HepG2 (cell line): ENCODE results near the gene CSNK1D. TPM values are rescaled to one million over a fixed set of nuclear protein-coding genes. Genes with fewer than 3 reads are reported as not detected.

Experiments used
- ATF4 ChIP-seq, 2 experiments: fragments of 450-650 bp in 1 of 2; sonication (generic) in 1 of 2; formaldehyde crosslinking; IDR thresholded peaks; 2 replicates each; pipeline versions ENCODE4 v1.5.0 to v1.8.0; 2020 to 2022; ENCODE audit warnings: mild to moderate bottlenecking in 1 of 2, missing genetic modification reagents in 1 of 2
- DMTF1 ChIP-seq: sonication (generic); formaldehyde crosslinking; IDR thresholded peaks from 2 replicates; pipeline ENCODE4 v1.4.0; 2020; ENCODE audit warnings: mild to moderate bottlenecking, missing genetic modification reagents
- HMGA1 ChIP-seq: sonication (generic); formaldehyde crosslinking; conservative IDR thresholded peaks from 2 replicates; pipeline ENCODE4 v1.4.0; 2020; ENCODE audit warnings: missing genetic modification reagents
- HMGXB3 ChIP-seq: sonication (generic); formaldehyde crosslinking; IDR thresholded peaks from 2 replicates; pipeline ENCODE4 v1.4.0; 2020; ENCODE audit warnings: missing genetic modification reagents, borderline replicate concordance
- JUND ChIP-seq: sonication (generic); formaldehyde crosslinking; IDR thresholded peaks from 2 replicates; pipeline ENCODE4 v1.8.0; 2022; ENCODE audit warnings: mild to moderate bottlenecking, missing genetic modification reagents
- KAT7 ChIP-seq: IDR thresholded peaks from 2 replicates; pipeline ENCODE4 v1.6.1; 2018; ENCODE audit warnings: borderline replicate concordance, missing compliant biosample characterization
- MAFF ChIP-seq: IDR thresholded peaks from 2 replicates; pipeline ENCODE4 v1.6.1; 2011; ENCODE audit warnings: low read depth, low read length, improper control_type of control experiment
- NFATC3 ChIP-seq: sonication (generic); formaldehyde crosslinking; IDR thresholded peaks from 2 replicates; pipeline ENCODE4 v1.5.1; 2020; ENCODE audit warnings: mild to moderate bottlenecking, missing genetic modification reagents
- TEF ChIP-seq: sonication (generic); formaldehyde crosslinking; IDR thresholded peaks from 2 replicates; pipeline ENCODE4 v1.5.0; 2020; ENCODE audit warnings: missing genetic modification reagents
- ZBTB37 ChIP-seq: sonication (generic); formaldehyde crosslinking; IDR thresholded peaks from 2 replicates; pipeline ENCODE4 v1.4.0; 2020; ENCODE audit warnings: mild to moderate bottlenecking, missing genetic modification reagents
- ZFX ChIP-seq: sonication (generic); formaldehyde crosslinking; IDR thresholded peaks from 2 replicates; pipeline ENCODE4 v1.4.0; 2020; ENCODE audit warnings: mild to moderate bottlenecking, low read depth, missing genetic modification reagents, moderate library complexity
- ZNF263 ChIP-seq: sonication (generic); formaldehyde crosslinking; IDR thresholded peaks from 2 replicates; pipeline ENCODE4 v1.4.0; 2020; ENCODE audit warnings: missing genetic modification reagents
- ZNF670 ChIP-seq: sonication (generic); formaldehyde crosslinking; IDR thresholded peaks from 2 replicates; pipeline ENCODE4 v1.8.0; 2022; ENCODE audit warnings: mild to moderate bottlenecking, missing genetic modification reagents, borderline replicate concordance
- ZUFSP ChIP-seq: sonication (generic); formaldehyde crosslinking; IDR thresholded peaks from 2 replicates; pipeline ENCODE4 v1.9.0; 2021; ENCODE audit warnings: missing genetic modification reagents, mild to moderate bottlenecking, borderline replicate concordance
- polyA plus RNA-seq, 8 experiments: library from polyadenylated mRNA; depleted of rRNA in 3 of 8; stranded (reverse) in 7 of 8; unstranded in 1 of 8; fragments of >200 nt; fragmentation: Illumina TruSeq in 4 of 8; extraction: Trizol in 4 of 8; gene quantifications; 2 replicates each; pipeline versions ENCODE4 v1.2.1 to v1.2.3, GENCODE V29; 2011 to 2016; ENCODE audit warnings: low read depth in 4 of 8, missing spikeins in 1 of 8, mixed read lengths in 1 of 8; ENCODE audit not compliant: insufficient read depth in 1 of 8
- total RNA-seq, 5 experiments: library from RNA; depleted of rRNA; stranded (reverse); fragments of >200 nt; fragmentation: Illumina TruSeq; extraction: Trizol; gene quantifications; 2 replicates each; pipeline ENCODE4 v1.2.3, GENCODE V29; 2016; ENCODE audit warnings: low read depth in 1 of 5

Gene CSNK1D
- total and polyA plus RNA-seq, 2 of the 13 experiments (the other 11 are each of a cell fraction or from before 2014, with no cell fraction given) = 31.5 to 128 TPM

- TF ChIP-seq HMGXB3 (CRISPR knock-in tag) (peak; percentile 73; the same call in 1 of the 2 replicates), ZFX (CRISPR knock-in tag) (peak; percentile 93), MAFF (peak; percentile 80), ZBTB37 (no peak), JUND (CRISPR knock-in tag) (no peak), ZNF670 (CRISPR knock-in tag) (no peak), ZUFSP (CRISPR knock-in tag) (no peak), TEF (CRISPR knock-in tag) (no peak), ATF4 (CRISPR knock-in tag; IDR thresholded peaks at IDR 0.05) (no peak), KAT7 (CRISPR knock-in tag) (peak; percentile 90; the same call in 1 of the 2 replicates), ZNF263 (CRISPR knock-in tag) (peak; percentile 74), DMTF1 (CRISPR knock-in tag) (no peak), NFATC3 (CRISPR knock-in tag) (0 out of 2 replicates have a peak, but pooled peaks have one; percentile 26), HMGA1 (CRISPR knock-in tag) (no peak)
Measured at GRCh38 chr17:82205720-82206508, 67.6 kb downstream of the CSNK1D start (continued).
